K562 (cell line): ENCODE measurements around the gene SPAG4. TPM values are rescaled to one million over a fixed set of nuclear protein-coding genes. Genes with fewer than 3 reads are reported as not detected.

Experiments
- RBBP5 ChIP-seq: fragments of 200-600 bp; sonication (generic); IDR thresholded peaks from 2 replicates; pipeline ENCODE4 v1.6.1; 2012; ENCODE audit warnings: borderline replicate concordance, mild to moderate bottlenecking, low read length, control low read depth, inconsistent platforms; ENCODE audit not compliant: insufficient read depth, poor library complexity, severe bottlenecking
- SIRT6 ChIP-seq: IDR thresholded peaks from one replicate; pipeline ENCODE4 v1.6.1; 2012; ENCODE audit warnings: low read depth, mild to moderate bottlenecking, control low read depth, inconsistent platforms, low read length, moderate library complexity
- TOE1 ChIP-seq, 2 experiments: fragments of 450-650 bp in 1 of 2; sonication (generic) in 1 of 2; formaldehyde crosslinking in 1 of 2; IDR thresholded peaks; 2 replicates each; pipeline versions ENCODE4 v1.7.1 to v1.8.0; 2016 to 2022; ENCODE audit warnings: borderline replicate concordance in 2 of 2, mild to moderate bottlenecking in 2 of 2, antibody characterized with exemption in 1 of 2, inconsistent platforms in 1 of 2, low read depth in 1 of 2, missing genetic modification reagents in 1 of 2, moderate library complexity in 1 of 2
- TRIM24 ChIP-seq, 2 experiments: fragments of 450-650 bp; IDR thresholded peaks; 2 replicates each; pipeline ENCODE4 v1.6.1; 2016
- polyA plus RNA-seq, 8 experiments: library from polyadenylated mRNA; depleted of rRNA in 4 of 8; stranded (reverse) in 5 of 8; unstranded in 3 of 8; fragments of >200 nt; fragmentation: Nextera tagmentation in 2 of 8; fragmentation: Illumina TruSeq in 1 of 8; extraction: Ambion mirVana in 2 of 8; extraction: Trizol in 1 of 8; gene quantifications; 2 replicates each; pipeline versions ENCODE4 v1.2.1 to v1.2.3, GENCODE V29; 2011 to 2014; ENCODE audit warnings: inconsistent platforms in 1 of 8, missing spikeins in 1 of 8
- total RNA-seq, 7 experiments: library from RNA; depleted of rRNA in 6 of 7; stranded (reverse); fragments of >200 nt in 6 of 7; fragmentation: Illumina TruSeq in 2 of 7; extraction: Trizol in 2 of 7; gene quantifications; 2 replicates each; pipeline versions ENCODE4 v1.2.1 to v1.2.3, GENCODE V29; 2011 to 2021; ENCODE audit warnings: low replicate concordance in 1 of 7
- TF ChIP-seq, protein P1 (sequence below): fragments of 250-450 bp; sonication (Bioruptor Pico); IDR thresholded peaks from 2 replicates; pipeline ENCODE4 v1.5.1; 2021; ENCODE audit warnings: mild to moderate bottlenecking
- TF ChIP-seq, protein P2 (sequence below): fragments of 450-650 bp; IDR thresholded peaks from 2 replicates; pipeline ENCODE4 v1.6.1; 2016; ENCODE audit warnings: borderline replicate concordance
- TF ChIP-seq, protein P3 (sequence below): sonication (generic); formaldehyde crosslinking; IDR thresholded peaks from 2 replicates; pipeline ENCODE4 v1.8.0; 2022; ENCODE audit warnings: missing genetic modification reagents, mild to moderate bottlenecking, moderate library complexity, borderline replicate concordance
- TF ChIP-seq, protein P4 (sequence below): fragments of 250-450 bp; sonication (Bioruptor Pico); IDR thresholded peaks from 2 replicates; pipeline ENCODE4 v1.5.0; 2021; ENCODE audit warnings: mild to moderate bottlenecking, borderline replicate concordance

The SPAG4 gene
- total and polyA plus RNA-seq, 9 of the 15 experiments (the other 6 are each of a cell fraction or from before 2014, with no cell fraction given) = 1.6 to 11.4 (median 4.6) TPM

DNA sequence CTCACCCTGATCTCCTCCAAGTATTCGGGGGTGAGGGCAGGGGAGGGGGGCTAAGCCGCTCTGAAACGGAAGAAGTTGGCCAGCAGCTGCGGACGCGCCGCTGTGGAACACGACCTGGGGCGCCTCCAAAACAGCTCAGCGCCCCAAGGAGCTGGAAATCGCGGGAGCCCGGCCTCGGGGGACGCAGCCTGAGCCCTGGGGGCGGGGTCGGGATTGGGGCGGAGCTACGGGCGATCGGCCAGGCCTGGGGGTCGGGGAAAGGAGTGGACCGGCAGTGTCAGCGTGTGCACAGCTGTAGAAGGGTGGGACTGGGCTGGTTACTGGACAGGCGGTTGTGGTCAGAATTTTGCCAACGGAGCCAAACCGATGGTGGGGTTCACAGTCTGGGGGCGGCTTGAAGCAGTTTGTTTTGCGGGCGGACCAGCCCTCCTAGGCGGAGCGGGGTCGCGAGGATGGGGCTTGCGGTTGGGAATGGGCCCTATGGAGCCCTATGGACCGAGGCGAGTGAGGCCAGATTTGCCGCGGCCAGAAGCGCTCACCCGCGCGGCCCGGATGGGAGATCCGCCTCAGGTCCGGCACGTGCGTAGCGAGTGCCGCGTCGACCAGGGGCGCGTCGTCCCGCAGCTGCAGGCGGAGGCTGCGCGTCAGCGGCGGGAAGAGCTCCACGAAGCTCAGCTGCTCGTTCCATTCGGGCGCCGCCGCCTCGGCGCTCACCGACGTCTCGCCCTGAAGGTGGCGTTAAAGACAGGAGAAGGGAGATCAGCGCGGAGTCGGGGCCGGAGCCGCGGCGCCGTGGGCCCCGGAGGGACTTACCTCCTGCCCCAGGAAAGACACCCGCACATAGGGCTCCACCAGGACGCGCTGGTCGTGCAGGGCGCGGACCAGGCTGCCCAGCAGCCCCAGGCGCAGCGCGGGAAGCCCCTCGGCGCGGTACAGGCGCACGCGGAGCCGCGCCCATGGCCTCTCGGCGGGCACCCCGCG is 14.3 kb upstream of the SPAG4 start (continued):
- TF ChIP-seq RBBP5 = peak; percentile 27
- TF ChIP-seq, protein P1, sequence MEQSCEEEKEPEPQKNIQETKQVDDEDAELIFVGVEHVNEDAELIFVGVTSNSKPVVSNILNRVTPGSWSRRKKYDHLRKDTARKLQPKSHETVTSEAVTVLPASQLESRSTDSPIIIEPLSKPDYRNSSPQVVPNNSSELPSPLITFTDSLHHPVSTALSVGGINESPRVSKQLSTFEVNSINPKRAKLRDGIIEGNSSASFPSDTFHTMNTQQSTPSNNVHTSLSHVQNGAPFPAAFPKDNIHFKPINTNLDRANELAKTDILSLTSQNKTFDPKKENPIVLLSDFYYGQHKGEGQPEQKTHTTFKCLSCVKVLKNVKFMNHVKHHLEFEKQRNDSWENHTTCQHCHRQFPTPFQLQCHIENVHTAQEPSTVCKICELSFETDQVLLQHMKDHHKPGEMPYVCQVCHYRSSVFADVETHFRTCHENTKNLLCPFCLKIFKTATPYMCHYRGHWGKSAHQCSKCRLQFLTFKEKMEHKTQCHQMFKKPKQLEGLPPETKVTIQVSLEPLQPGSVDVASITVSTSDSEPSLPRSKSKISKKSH (CRISPR knock-in tag) = no peak
- no peak for TF ChIP-seq SIRT6
- TF ChIP-seq, protein P2, sequence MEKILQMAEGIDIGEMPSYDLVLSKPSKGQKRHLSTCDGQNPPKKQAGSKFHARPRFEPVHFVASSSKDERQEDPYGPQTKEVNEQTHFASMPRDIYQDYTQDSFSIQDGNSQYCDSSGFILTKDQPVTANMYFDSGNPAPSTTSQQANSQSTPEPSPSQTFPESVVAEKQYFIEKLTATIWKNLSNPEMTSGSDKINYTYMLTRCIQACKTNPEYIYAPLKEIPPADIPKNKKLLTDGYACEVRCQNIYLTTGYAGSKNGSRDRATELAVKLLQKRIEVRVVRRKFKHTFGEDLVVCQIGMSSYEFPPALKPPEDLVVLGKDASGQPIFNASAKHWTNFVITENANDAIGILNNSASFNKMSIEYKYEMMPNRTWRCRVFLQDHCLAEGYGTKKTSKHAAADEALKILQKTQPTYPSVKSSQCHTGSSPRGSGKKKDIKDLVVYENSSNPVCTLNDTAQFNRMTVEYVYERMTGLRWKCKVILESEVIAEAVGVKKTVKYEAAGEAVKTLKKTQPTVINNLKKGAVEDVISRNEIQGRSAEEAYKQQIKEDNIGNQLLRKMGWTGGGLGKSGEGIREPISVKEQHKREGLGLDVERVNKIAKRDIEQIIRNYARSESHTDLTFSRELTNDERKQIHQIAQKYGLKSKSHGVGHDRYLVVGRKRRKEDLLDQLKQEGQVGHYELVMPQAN = peak; percentile 32; the same call in 1 of the 2 replicates
- TF ChIP-seq, protein P3, sequence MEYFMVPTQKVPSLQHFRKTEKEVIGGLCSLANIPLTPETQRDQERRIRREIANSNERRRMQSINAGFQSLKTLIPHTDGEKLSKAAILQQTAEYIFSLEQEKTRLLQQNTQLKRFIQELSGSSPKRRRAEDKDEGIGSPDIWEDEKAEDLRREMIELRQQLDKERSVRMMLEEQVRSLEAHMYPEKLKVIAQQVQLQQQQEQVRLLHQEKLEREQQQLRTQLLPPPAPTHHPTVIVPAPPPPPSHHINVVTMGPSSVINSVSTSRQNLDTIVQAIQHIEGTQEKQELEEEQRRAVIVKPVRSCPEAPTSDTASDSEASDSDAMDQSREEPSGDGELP (CRISPR knock-in tag) = peak; percentile 97
- peak in 1 of 2 experiments; percentile 31; a peak in 1 of 4 replicates for TF ChIP-seq TRIM24 (IDR thresholded peaks at IDR 0.05)
- TF ChIP-seq, protein P4, sequence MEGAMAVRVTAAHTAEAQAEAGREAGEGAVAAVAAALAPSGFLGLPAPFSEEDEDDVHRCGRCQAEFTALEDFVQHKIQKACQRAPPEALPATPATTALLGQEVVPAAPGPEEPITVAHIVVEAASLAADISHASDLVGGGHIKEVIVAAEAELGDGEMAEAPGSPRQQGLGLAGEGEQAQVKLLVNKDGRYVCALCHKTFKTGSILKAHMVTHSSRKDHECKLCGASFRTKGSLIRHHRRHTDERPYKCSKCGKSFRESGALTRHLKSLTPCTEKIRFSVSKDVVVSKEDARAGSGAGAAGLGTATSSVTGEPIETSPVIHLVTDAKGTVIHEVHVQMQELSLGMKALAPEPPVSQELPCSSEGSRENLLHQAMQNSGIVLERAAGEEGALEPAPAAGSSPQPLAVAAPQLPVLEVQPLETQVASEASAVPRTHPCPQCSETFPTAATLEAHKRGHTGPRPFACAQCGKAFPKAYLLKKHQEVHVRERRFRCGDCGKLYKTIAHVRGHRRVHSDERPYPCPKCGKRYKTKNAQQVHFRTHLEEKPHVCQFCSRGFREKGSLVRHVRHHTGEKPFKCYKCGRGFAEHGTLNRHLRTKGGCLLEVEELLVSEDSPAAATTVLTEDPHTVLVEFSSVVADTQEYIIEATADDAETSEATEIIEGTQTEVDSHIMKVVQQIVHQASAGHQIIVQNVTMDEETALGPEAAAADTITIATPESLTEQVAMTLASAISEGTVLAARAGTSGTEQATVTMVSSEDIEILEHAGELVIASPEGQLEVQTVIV (CRISPR knock-in tag) = no peak
- 0 out of 2 replicates have a peak, but pooled peaks have one; percentile 23 for TF ChIP-seq TOE1 (IDR thresholded peaks at IDR 0.05; ENCODE audit: borderline replicate concordance)
- TF ChIP-seq TOE1 (CRISPR knock-in tag; IDR thresholded peaks at IDR 0.05; ENCODE audit: borderline replicate concordance, low read depth) = no peak
